HG03060 (cell line): Measurements from ENCODE around the gene BRF1.

Experiments used
- ATAC-seq: cut with Tn5 transposase; IDR thresholded peaks from one replicate; pipeline ENCODE4 v1.9.1; 2021; ENCODE audit warnings: low read depth, moderate number of reproducible peaks; ENCODE audit not compliant: unreplicated experiment

BRF1 gene

DNA sequence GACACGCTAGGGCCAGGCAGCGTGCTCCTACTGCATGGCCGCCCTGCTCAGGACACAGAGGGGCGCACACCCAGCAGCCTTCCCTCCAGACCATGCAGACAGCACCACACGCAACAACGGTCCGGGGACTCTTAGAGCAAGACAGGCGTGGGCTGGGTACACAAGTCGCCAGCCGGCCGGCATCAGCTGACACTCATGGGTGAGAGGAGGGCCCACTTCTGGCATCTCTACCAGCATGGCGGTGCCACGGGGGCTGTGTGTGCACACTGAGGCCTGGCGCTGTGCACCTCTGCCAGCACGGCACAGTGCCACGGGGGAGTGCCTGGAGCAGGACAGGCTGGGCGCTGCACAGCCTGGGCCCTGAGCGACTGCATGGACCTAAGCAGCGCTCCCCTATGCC, 59.2 kb downstream of the BRF1 start:
- ATAC-seq: no peak

- no peak for ATAC-seq
Observed at GRCh38 chr14:105240811-105241576, 59.8 kb downstream of the BRF1 start.

DNA sequence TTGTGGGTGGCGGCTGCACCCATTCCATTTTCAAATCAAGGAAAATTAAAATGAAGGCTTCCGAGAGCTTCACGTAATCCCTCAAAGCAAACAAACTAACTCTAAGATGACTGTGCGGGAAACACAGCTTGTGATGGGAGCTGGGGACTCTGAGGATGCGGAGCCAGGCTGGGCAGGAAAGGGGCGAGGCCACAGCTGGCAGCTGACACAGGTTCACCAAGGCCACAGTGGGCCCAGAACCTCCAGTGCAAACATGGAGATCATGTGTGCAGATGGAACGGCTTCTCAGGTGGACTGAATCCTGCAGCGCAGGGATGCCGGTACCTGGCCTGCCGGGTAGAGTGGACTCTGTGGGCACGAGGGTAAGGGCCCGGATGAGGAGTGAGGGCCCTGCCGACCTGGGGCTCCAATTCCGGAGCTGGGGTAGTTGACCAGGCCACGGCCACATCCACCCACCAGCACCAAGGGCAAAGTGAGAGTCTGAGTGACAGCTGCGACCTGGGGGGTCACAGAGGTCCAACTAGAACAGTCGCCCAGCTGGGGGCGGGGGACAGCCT, 71.6 kb downstream of the BRF1 start:
- ATAC-seq: no peak

GRCh38 chr14:105228562-105228961, 72.2 kb downstream of the BRF1 start:
- ATAC-seq: no peak

DNA sequence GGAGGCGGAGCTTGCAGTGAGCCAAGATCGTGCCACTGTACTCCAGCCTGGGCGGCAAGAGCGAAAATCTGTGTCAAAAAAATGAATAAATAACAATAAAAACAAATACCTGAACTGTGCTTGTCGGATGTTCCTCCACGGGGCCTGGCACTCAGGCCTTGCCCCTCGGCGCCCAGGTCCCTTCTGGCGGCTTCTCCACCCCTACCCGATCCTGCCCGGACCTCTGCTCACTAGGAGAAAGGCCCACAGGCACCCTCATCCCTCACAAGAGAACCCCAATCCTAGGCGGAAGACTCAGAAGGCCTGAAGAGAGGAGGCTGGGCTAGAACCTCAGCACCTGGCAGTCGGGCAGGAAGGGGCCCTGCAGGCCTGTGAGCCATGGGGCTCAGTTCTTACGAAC, 73.5 kb downstream of the BRF1 start:
- ATAC-seq: no peak

- no peak for ATAC-seq
Observed at GRCh38 chr14:105226198-105226597, 74.6 kb downstream of the BRF1 start.

- no peak for ATAC-seq
Observed at GRCh38 chr14:105224845-105225570, 75.8 kb downstream of the BRF1 start.

DNA sequence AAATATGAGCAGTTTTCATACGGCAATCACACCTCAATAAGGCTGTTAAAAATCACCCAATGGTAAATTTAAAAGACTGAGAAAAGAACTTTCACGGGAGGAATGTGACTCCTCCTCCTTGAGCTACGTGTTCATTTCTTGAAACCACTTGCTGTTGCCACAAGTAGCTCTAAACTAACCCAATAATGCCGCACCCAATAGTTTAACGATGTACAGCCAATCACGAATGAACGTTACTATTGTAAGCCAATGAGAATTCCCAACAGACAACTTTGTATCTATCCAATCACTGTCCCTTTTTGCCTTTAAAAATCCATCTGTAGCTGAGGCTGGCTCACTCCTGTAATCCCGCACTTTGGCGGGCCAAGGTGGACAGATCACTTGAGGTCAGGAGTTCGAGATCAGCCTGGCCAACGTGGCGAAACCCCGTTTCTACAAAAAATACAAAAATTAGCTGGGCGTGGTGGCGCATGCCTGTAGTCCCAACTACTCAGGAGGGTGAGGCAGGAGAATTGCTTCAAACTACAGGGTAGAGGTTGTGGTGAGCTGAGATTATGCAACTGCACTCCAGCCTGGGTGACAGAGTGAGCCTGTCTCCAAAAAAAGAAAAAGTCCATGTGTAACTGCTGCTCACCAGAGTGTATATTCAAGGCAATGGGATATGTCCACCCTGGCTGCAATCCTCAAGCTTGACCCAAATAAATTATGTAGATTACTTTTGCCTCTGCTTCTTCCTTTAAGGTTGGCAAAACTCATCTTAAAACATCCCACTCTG, 76.8 kb downstream of the BRF1 start:
- no peak for ATAC-seq

DNA sequence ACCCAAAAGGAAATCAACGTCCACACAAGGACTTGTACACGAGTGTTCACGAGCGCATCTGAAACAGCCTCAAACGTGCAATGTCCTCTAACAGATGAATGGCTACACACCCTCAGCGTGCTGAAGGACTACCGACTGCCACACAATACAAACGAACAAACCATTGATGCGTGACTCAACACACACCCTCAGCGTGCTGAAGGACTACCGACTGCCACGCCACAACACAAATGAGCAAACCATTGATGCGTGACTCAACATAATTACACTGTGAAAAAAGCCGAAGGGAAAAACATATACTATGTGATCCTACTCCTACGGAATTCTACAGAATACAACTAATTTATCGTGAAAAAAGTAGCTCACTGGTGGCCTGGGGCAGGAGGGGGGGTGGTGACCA, 77.5 kb downstream of the BRF1 start:
- ATAC-seq: no peak

GRCh38 chr14:105221598-105222178, 79.1 kb downstream of the BRF1 start:
- ATAC-seq: no peak

- ATAC-seq: no peak
Observed at GRCh38 chr14:105220699-105221597, 79.9 kb downstream of the BRF1 start.

DNA sequence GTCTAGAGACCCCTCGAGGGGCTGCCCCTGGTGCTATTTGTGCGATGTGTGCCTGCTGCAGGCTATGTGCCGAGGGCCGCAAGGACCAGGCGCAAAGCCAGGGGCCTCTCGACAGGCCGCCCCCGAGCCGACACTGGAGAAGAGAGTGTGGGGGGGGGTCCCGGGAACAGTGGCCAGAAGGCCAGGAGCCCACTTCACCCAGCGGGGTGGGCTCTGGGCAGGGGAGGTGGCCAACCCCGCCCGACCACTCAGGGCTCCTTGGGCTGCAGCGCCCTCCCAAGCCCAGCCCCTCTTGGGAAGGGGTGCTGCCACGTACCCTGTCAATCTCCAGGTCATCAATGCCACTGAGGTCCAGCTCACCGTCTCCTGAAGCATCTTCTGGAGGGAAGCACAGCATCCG, 81.0 kb downstream of the BRF1 start:
- no peak for ATAC-seq

- no peak for ATAC-seq
Observed at GRCh38 chr14:105219043-105219612, 81.7 kb downstream of the BRF1 start.

DNA sequence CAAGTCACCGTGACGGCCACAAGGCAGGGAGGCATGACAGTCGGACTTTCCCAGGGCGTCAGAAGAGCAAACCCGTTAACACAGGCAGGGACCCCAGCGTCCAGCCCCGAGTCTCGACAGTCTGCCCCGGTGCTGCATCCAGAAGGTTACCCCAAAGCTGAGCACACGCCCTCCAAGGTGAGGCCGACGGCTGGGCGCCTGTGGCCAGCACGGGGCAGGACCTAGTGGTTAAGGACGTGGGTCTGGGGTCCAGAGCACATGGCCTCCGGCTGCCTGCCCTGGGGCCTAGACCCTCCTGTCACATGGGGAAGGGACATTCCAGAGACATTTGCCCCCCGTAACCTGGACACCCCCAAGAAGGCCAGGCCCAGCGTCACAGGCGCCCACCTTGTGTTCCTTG, 82.2 kb downstream of the BRF1 start:
- ATAC-seq: no peak

DNA sequence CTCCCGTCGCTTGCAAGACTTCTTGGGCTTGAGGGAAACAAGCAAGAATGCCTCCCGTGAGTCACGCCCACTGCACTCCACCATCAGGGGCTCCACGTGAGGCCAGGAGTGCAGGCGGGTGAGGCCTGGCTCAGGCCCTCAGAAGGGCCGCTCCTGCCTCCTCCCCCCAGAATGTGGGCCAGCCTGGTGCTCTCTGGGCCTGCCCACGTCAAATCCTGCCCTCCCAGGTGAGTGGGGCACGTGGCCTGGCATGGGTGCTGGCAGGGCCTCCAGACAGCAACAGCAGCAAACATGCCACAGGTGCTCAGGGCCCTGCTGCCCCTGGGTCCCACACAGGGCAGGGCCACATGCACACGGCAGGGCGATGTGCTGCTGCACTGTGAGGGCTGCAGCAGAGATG, 83.0 kb downstream of the BRF1 start:
- no peak for ATAC-seq

DNA sequence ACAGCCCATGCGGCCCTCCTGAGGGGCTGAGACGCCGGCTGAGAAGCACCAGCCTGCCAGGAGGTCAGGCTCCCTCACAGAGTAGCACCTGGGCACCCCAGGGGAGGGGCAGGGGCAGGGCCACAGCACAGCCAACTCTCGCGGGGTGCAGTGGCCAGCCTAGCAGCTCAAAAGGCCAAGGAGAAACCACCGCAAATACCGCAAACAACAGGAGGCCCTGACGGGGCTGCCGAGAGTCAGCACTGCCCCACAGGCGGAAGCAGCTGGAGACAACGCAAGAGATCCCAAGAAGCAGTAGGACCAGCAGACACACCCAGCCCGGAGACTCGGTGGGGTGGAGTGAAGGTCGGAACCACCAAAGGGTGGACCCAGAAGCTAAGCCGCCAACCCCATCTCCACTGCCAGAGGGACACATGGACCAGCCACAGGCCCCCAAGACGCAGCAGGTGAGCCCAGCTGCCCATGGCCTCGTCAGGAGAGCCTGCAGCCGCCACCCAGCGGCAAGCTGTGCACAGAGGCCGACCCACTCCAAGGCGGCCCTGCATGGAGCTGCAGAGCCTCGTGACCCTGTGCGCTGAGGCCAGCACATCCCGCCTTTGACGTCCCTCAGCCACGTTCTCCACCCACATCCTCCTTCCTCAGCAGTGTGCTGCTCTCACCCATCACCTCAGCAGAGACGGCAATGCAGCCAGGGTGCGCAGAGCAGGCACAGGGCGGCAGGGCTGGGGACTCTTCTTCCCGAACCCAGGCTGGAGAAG, 84.1 kb downstream of the BRF1 start:
- ATAC-seq: no peak

DNA sequence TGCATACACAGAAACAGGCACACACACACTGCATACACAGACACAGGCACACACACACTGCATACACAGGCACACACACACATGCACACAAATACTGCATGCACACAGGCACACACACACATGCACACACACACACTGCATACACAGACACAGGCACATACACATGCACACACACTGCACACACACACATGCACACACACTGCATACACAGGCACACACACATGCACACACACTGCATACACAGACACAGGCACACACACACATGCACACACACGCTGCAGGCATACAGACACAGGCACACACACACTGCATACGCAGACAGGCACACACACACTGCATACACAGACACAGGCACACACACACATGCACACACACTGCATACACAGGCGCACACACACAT, 85.2 kb downstream of the BRF1 start:
- ATAC-seq: no peak

DNA sequence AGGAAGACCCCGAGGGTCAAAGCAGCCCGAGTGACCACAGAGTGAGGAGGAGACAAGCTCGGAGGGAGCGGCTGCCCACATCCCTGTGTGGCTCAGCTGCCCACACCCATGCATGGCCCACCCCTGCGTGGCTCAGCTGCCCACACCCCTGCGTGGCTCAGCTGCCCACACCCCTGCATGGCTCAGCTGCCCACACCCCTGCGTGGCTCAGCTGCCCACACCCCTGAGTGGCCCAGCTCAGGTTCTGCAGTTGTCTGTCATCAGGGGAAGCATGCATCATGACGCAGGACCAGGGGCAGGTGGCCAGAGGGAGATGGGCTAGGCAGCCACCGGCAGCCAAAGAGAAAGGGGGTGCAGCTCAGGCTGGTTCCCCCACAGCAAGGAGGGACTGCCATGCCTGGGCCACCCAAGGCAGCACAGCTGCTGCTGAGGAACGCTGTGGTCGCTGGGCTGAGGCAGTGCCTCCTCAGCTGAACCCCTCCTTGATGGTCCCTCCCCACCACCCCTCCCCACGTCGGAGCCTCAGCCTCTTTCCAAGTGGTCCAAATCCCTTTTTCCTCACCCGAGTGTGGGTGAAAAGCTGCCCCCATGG, 86.4 kb downstream of the BRF1 start:
- no peak for ATAC-seq
